ENCODE measurements around the gene DDR2. TPM values are rescaled to one million over a fixed set of nuclear protein-coding genes. Genes with fewer than 3 reads are reported as not detected.

The DDR2 gene
- polyA plus RNA-seq, 1 donor from 2014 or later, result 0.69 TPM

- H3K9me2 ChIP-seq (ENCODE audit: insufficient read depth, low read length), result no peaks in the 10 kb centered on the region
- no peaks in the 10 kb centered on the region for H3K27me3 ChIP-seq (ENCODE audit: insufficient read depth, low read depth, low read length)
- no peak overlapping the region for H2AFZ ChIP-seq (ENCODE audit: low read depth, low read length)
- H3K9ac ChIP-seq (ENCODE audit: low read length), result no peak overlapping the region
- H3K79me2 ChIP-seq (replicated peaks; ENCODE audit: insufficient read depth, low read length), result no peaks in the 10 kb centered on the region
- TF ChIP-seq EZH2 (IDR thresholded peaks at IDR 0.05; ENCODE audit: borderline replicate concordance, insufficient read depth, low read length, poor library complexity, severe bottlenecking), result no peak
- no peak for TF ChIP-seq MXI1 (conservative IDR thresholded peaks at IDR 0.05; ENCODE audit: poor library complexity, severe bottlenecking)
- TF ChIP-seq EP300 (conservative IDR thresholded peaks at IDR 0.05; ENCODE audit: poor library complexity, severe bottlenecking), result no peak
- TF ChIP-seq RAD21 (conservative IDR thresholded peaks at IDR 0.05), result no peak
- no peaks in the 10 kb centered on the region for H3F3A ChIP-seq (ENCODE audit: insufficient read depth, low read length, poor library complexity, severe bottlenecking)
- no peaks in the 10 kb centered on the region for H3K36me3 ChIP-seq (ENCODE audit: insufficient read depth, low read length)
- H3K9me3 ChIP-seq (ENCODE audit: low read length), result no peaks in the 10 kb centered on the region
- no peak overlapping the region for H3K4me2 ChIP-seq (ENCODE audit: low read length)
- no peaks in the 10 kb centered on the region for H4K20me1 ChIP-seq (ENCODE audit: insufficient read depth)
- H3K4me3 ChIP-seq (ENCODE audit: low read length), result no peak overlapping the region
- H3K27ac ChIP-seq (ENCODE audit: low read length), result no peak overlapping the region
Measured at GRCh38 chr1:162631546-162632191, 595 bp upstream of the DDR2 start.

- H3K27ac ChIP-seq (ENCODE audit: low read length), result no peak overlapping the region
- no peak overlapping the region for H3K4me3 ChIP-seq (ENCODE audit: low read length)
- no peaks in the 10 kb centered on the region for H3K9me2 ChIP-seq (ENCODE audit: insufficient read depth, low read length)
- H2AFZ ChIP-seq (ENCODE audit: low read depth, low read length), result no peak overlapping the region
- H3K27me3 ChIP-seq (ENCODE audit: insufficient read depth, low read depth, low read length), result no peaks in the 10 kb centered on the region
- no peak overlapping the region for H3K9ac ChIP-seq (ENCODE audit: low read length)
- no peaks in the 10 kb centered on the region for H3F3A ChIP-seq (ENCODE audit: insufficient read depth, low read length, poor library complexity, severe bottlenecking)
- H3K36me3 ChIP-seq (ENCODE audit: insufficient read depth, low read length), result no peaks in the 10 kb centered on the region
- TF ChIP-seq REST (IDR thresholded peaks at IDR 0.05; ENCODE audit: borderline replicate concordance) (no peak), EZH2 (IDR thresholded peaks at IDR 0.05; ENCODE audit: borderline replicate concordance, insufficient read depth, low read length, poor library complexity, severe bottlenecking) (no peak), TAF1 (IDR thresholded peaks at IDR 0.05; ENCODE audit: low read depth) (no peak), EP300 (conservative IDR thresholded peaks at IDR 0.05; ENCODE audit: poor library complexity, severe bottlenecking) (no peak), SMC3 (conservative IDR thresholded peaks at IDR 0.05; ENCODE audit: poor library complexity) (no peak), POLR2AphosphoS5 (IDR thresholded peaks at IDR 0.05) (no peak), MXI1 (conservative IDR thresholded peaks at IDR 0.05; ENCODE audit: poor library complexity, severe bottlenecking) (no peak), RAD21 (conservative IDR thresholded peaks at IDR 0.05) (no peak), CTCF (IDR thresholded peaks at IDR 0.05; ENCODE audit: poor library complexity, severe bottlenecking) (no peak)
- H3K4me2 ChIP-seq (ENCODE audit: low read length), result no peak overlapping the region
- H4K20me1 ChIP-seq (ENCODE audit: insufficient read depth), result no peaks in the 10 kb centered on the region
- no peaks in the 10 kb centered on the region for H3K79me2 ChIP-seq (replicated peaks; ENCODE audit: insufficient read depth, low read length)
- no peaks in the 10 kb centered on the region for H3K9me3 ChIP-seq (ENCODE audit: low read length)
Measured at GRCh38 chr1:162632698-162633080, 425 bp downstream of the DDR2 start.
